Activated naive CD4-positive, alpha-beta T cell treated with anti-CD3 and anti-CD28 coated beads for 36 hours (primary cell): ENCODE results near the gene LMF1. TPM values are rescaled to one million over a fixed set of nuclear protein-coding genes. Genes with fewer than 3 reads are reported as not detected.

ENCODE experiments used
- CTCF ChIA-PET: fragments of 350-600 bp; sonication (Branson Sonifier 250); formaldehyde crosslinking; loops from one replicate; lab custom pipeline; 2021; ENCODE audit warnings: antibody characterized with exemption; lab: Charles Lee
- DNase-seq: peaks from one replicate; pipeline ENCODE4 v3.0.0-alpha.2; 2020
- H3K27ac Mint-ChIP-seq: one replicate; pipeline ENCODE4 v1.8.0; 2021; ENCODE audit warnings: mild to moderate bottlenecking, mixed read lengths
- H3K27me3 Mint-ChIP-seq: one replicate; pipeline ENCODE4 v1.8.0; 2021; ENCODE audit warnings: low read depth, mixed read lengths
- H3K36me3 Mint-ChIP-seq: one replicate; pipeline ENCODE4 v1.8.0; 2021; ENCODE audit warnings: low read depth, mixed read lengths
- H3K4me1 Mint-ChIP-seq: one replicate; pipeline ENCODE4 v1.8.0; 2021; ENCODE audit warnings: low read depth, mixed read lengths
- H3K4me3 Mint-ChIP-seq: one replicate; pipeline ENCODE4 v1.8.0; 2021; ENCODE audit warnings: mild to moderate bottlenecking, moderate library complexity, mixed read lengths
- H3K9me3 Mint-ChIP-seq: one replicate; pipeline ENCODE4 v1.8.0; 2021; ENCODE audit warnings: mixed read lengths
- intact Hi-C: fragments of 100-400 bp; cut with micrococcal nuclease; formaldehyde crosslinking; loops from one replicate; pipeline ENCODE4 v1.15.1; 2023
- total RNA-seq, 2 experiments: library from RNA; stranded (reverse); gene quantifications; one replicate each; pipeline ENCODE4 v1.2.3, GENCODE V29; 2021

The LMF1 gene
- total RNA-seq, 2 experiments from 2014 or later, result 11.5 to 12.3 TPM

- DNase-seq, result no peak
- Mint-ChIP-seq H3K4me3 (peak overlapping the region; percentile 45), H3K9me3 (no peaks in the 10 kb centered on the region), H3K36me3 (peaks cover 1% of the 10 kb centered on the region), H3K27ac (peak overlapping the region; percentile 25), H3K4me1 (peaks cover 27% of the 10 kb centered on the region), H3K27me3 (no peaks in the 10 kb centered on the region)
- CTCF ChIA-PET, result no interaction called here
- intact Hi-C loops, result loop anchor here (2.0 to 10.0 kb wide), 2 partner anchors 167 to 291 kb away; partner anchors contain the start of genes GNG13 and STUB1
Observed at GRCh38 chr16:971981-972315, 1.2 kb upstream of the LMF1 start.

- Mint-ChIP-seq H3K4me1 (peaks cover 23% of the 10 kb centered on the region), H3K36me3 (peaks cover 4% of the 10 kb centered on the region), H3K27me3 (no peaks in the 10 kb centered on the region), H3K9me3 (no peaks in the 10 kb centered on the region), H3K27ac (no peak overlapping the region), H3K4me3 (peak overlapping the region; percentile 45)
- DNase-seq, result no peak
- intact Hi-C loops, result loop anchor here (2.0 to 10.0 kb wide), 2 partner anchors 167 to 291 kb away; partner anchors contain the start of genes GNG13 and STUB1
- CTCF ChIA-PET, result no interaction called here
Observed at GRCh38 chr16:971582-971905, 760 bp upstream of the LMF1 start.

DNA sequence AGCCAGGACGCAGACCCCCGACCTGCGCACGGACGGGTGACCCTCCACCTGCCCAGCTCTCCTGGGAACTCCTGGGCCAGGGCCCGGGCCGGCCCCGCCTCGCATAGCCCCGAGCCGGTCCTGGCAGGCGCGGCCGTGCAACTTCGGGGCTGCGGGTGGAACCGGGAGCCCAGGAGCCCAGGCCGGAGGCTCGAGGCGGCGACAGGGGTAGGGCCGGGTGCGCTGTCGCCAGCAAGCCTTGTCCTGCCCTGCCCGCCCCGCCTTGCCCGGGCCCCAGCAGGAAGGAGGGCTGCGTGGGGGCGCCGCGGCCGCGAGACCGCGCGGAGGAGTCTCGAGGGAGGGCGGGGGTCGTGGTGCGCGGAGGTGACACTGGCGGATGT is 408 bp downstream of the LMF1 start:
- Mint-ChIP-seq H3K27me3 (no peaks in the 10 kb centered on the region), H3K9me3 (peaks cover 5% of the 10 kb centered on the region), H3K4me1 (peaks cover 23% of the 10 kb centered on the region), H3K36me3 (peaks cover 13% of the 10 kb centered on the region), H3K27ac (peak overlapping the region; percentile 41), H3K4me3 (peak overlapping the region; percentile 78)
- intact Hi-C loops, result loop anchor here (2.0 to 10.0 kb wide), 2 partner anchors 166 to 290 kb away; partner anchors contain the start of genes GNG13 and STUB1
- CTCF ChIA-PET, result interaction anchor here (0.5 kb wide), 1 partner anchor 226 kb away, joined by 3 read pairs; no protein-coding TSS in a partner anchor
- no peak for DNase-seq

GRCh38 chr16:969508-970385 is 1.0 kb downstream of the LMF1 start:
- intact Hi-C loops, result loop anchor here (2.0 to 10.0 kb wide), 2 partner anchors 165 to 289 kb away; partner anchors contain the start of genes GNG13 and STUB1
- CTCF ChIA-PET, result interaction anchor here (0.5 kb wide), 1 partner anchor 225 kb away, joined by 3 read pairs; no protein-coding TSS in a partner anchor
- peaks cover 17% of the 10 kb centered on the region for H3K36me3 Mint-ChIP-seq
- peaks cover 6% of the 10 kb centered on the region for H3K9me3 Mint-ChIP-seq
- H3K4me1 Mint-ChIP-seq, result peaks cover 28% of the 10 kb centered on the region
- no peak for DNase-seq
- peak overlapping the region; percentile 78 for H3K4me3 Mint-ChIP-seq
- no peaks in the 10 kb centered on the region for H3K27me3 Mint-ChIP-seq
- peak overlapping the region; percentile 30 for H3K27ac Mint-ChIP-seq

DNA sequence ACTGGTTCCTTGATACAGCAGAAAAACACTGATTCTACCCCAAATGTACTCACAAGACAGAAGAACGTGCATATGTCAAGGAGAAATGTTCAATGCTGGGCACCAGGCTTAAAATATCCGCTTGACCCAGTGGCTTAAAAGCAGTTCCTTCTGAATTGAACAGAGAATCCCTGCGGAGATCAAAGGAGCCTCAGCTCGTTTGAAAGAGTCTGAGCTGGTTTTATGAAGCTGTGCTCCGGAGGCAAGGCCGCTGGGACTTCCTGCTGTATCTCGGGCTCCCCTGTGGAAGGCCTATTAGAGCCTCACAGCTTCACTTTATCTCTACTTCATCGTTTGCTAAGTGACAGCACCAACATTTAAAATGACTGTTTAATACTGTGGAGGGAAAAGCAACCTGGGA is 2.2 kb downstream of the LMF1 start:
- Mint-ChIP-seq H3K4me1 (peaks cover 38% of the 10 kb centered on the region), H3K27ac (no peak overlapping the region), H3K36me3 (peaks cover 18% of the 10 kb centered on the region), H3K9me3 (peaks cover 6% of the 10 kb centered on the region), H3K4me3 (peak overlapping the region; percentile 46), H3K27me3 (no peaks in the 10 kb centered on the region)
- CTCF ChIA-PET, result interaction anchor here (1.2 kb wide), 1 partner anchor 89 kb away, joined by 3 read pairs; no protein-coding TSS in a partner anchor
- intact Hi-C loops, result no loop called here
- no peak for DNase-seq

- CTCF ChIA-PET, result interaction anchor here (1.2 kb wide), 1 partner anchor 90 kb away, joined by 3 read pairs; no protein-coding TSS in a partner anchor
- H3K4me1 Mint-ChIP-seq, result peaks cover 47% of the 10 kb centered on the region
Observed at GRCh38 chr16:967546-968295, 3.1 kb downstream of the LMF1 start.

DNA sequence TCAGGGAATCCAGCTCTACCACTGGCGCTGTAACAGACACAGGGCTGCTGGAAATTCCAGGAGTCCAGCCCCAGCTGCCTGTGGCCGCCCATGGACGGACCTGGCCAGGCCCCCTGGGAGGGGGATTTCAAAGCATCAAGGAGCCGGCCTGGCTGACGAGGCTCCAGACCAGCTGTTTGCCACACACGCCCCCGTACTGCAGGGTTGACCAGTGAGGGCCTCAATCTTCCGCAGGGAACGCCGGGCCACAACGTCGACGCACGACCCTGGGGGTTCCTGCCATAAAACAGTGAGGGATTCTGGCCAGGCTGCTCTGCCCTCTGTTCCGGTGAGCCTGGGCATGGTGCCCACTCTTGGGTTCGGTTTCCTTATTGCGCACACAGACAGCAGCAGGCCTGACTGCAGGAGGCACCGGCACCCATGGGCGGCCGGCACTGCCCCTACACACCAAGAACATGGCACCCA is 3.7 kb downstream of the LMF1 start:
- Mint-ChIP-seq H3K4me1 (peaks cover 48% of the 10 kb centered on the region), H3K36me3 (peaks cover 18% of the 10 kb centered on the region), H3K27ac (no peak overlapping the region), H3K4me3 (no peak overlapping the region), H3K27me3 (no peaks in the 10 kb centered on the region), H3K9me3 (peaks cover 6% of the 10 kb centered on the region)
- DNase-seq, result no peak
- CTCF ChIA-PET, result no interaction called here
- intact Hi-C loops, result no loop called here

More at GRCh38 chr16:967546-968295, 3.1 kb downstream of the LMF1 start:
- intact Hi-C loops, result no loop called here
- H3K27me3 Mint-ChIP-seq, result no peaks in the 10 kb centered on the region
- no peak overlapping the region for H3K4me3 Mint-ChIP-seq
- H3K36me3 Mint-ChIP-seq, result peaks cover 18% of the 10 kb centered on the region
- H3K27ac Mint-ChIP-seq, result peak overlapping the region; percentile 41
- no peak for DNase-seq
- H3K9me3 Mint-ChIP-seq, result peaks cover 6% of the 10 kb centered on the region

DNA sequence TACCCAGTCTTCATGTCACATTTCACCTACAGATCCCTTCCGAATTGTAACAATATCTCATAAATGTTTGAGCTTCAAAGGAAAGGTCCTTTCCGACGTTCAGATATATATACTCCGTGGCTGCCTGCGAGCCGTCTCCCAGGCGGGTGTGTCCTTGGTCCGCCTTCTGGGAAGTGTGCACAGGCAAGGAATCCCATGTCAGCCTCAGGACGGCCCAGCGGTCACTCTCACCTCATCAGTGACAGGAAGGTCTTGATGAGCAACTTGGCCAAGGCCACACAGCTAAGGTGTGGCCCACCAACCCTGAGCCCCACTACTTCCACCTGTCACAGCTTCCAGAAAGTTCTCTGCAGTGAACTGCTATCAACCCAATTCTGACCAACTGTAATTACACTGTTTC is 4.3 kb downstream of the LMF1 start:
- no peak overlapping the region for H3K4me3 Mint-ChIP-seq
- peaks cover 18% of the 10 kb centered on the region for H3K36me3 Mint-ChIP-seq
- no peak overlapping the region for H3K27ac Mint-ChIP-seq
- CTCF ChIA-PET, result no interaction called here
- no peaks in the 10 kb centered on the region for H3K27me3 Mint-ChIP-seq
- H3K4me1 Mint-ChIP-seq, result peaks cover 45% of the 10 kb centered on the region
- DNase-seq, result no peak
- peaks cover 6% of the 10 kb centered on the region for H3K9me3 Mint-ChIP-seq
- intact Hi-C loops, result no loop called here

GRCh38 chr16:966035-966434 is 4.7 kb downstream of the LMF1 start:
- intact Hi-C loops, result no loop called here
- CTCF ChIA-PET, result no interaction called here
- peaks cover 42% of the 10 kb centered on the region for H3K4me1 Mint-ChIP-seq
- DNase-seq, result no peak
- no peaks in the 10 kb centered on the region for H3K27me3 Mint-ChIP-seq
- H3K4me3 Mint-ChIP-seq, result no peak overlapping the region
- H3K27ac Mint-ChIP-seq, result no peak overlapping the region
- H3K36me3 Mint-ChIP-seq, result peaks cover 18% of the 10 kb centered on the region
- H3K9me3 Mint-ChIP-seq, result peaks cover 6% of the 10 kb centered on the region

DNA sequence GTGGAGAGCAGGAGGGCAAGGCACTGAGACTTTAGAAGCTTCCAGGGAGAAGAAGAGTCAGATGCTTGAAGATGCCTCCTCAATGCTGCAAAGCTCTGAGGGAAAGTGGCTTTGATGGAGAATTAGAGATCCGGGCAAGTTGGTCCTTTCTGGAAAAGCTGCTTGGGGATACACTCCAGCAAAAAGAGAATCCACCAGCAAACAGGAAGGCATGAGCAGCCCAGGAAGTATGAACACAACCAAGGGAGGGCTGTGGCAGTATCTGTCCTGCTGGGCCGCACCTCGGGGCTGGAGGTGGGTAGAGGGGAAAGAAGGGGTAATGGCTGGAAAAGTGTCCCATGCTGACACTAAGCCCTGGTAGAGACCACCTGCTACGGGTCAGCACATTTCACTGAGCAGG is 5.3 kb downstream of the LMF1 start:
- peaks cover 18% of the 10 kb centered on the region for H3K36me3 Mint-ChIP-seq
- peaks cover 6% of the 10 kb centered on the region for H3K9me3 Mint-ChIP-seq
- H3K27ac Mint-ChIP-seq, result peak overlapping the region; percentile 50
- peaks cover 42% of the 10 kb centered on the region for H3K4me1 Mint-ChIP-seq
- CTCF ChIA-PET, result no interaction called here
- no peak overlapping the region for H3K4me3 Mint-ChIP-seq
- intact Hi-C loops, result loop anchor here (2.0 kb wide), 1 partner anchor 39 kb away; no protein-coding TSS in a partner anchor
- no peak for DNase-seq
- no peaks in the 10 kb centered on the region for H3K27me3 Mint-ChIP-seq

- intact Hi-C loops, result loop anchor here (2.0 kb wide), 1 partner anchor 40 kb away; no protein-coding TSS in a partner anchor
- peaks cover 42% of the 10 kb centered on the region for H3K4me1 Mint-ChIP-seq
- H3K27me3 Mint-ChIP-seq, result no peaks in the 10 kb centered on the region
- no peak for DNase-seq
- H3K36me3 Mint-ChIP-seq, result peaks cover 18% of the 10 kb centered on the region
- H3K9me3 Mint-ChIP-seq, result peaks cover 6% of the 10 kb centered on the region
- CTCF ChIA-PET, result interaction anchor here (1.1 kb wide), 1 partner anchor 90 kb away, joined by 4 read pairs; no protein-coding TSS in a partner anchor
- peak overlapping the region; percentile 96 for H3K27ac Mint-ChIP-seq
- peak overlapping the region; percentile 66 for H3K4me3 Mint-ChIP-seq
Observed at GRCh38 chr16:965036-965395, 5.8 kb downstream of the LMF1 start.
